Common myeloid progenitor, CD34-positive (primary cell): ENCODE measurements around the gene HSPB3.

Experiments
- CTCF ChIA-PET: fragments of 350-600 bp; sonication (Branson Sonifier 250); formaldehyde crosslinking; loops from one replicate; lab custom pipeline; 2021; ENCODE audit warnings: antibody characterized with exemption; lab: Charles Lee
- POLR2A ChIA-PET: fragments of 350-600 bp; sonication (Branson Sonifier 250); formaldehyde crosslinking; loops from one replicate; lab custom pipeline; 2021; ENCODE audit warnings: antibody characterized with exemption; lab: Charles Lee
- DNase-seq, 3 donors: peaks; one replicate each; pipeline versions ENCODE4 v3.0.0 to v3.0.0-alpha.2; 2013
- H3K27ac ChIP-seq, 2 experiments: 1 replicate in 1 of 2; 2 replicates in 1 of 2; pipeline ENCODE4 v1.7.0; 2013; ENCODE audit warnings: inconsistent platforms in 2 of 2, low read length in 2 of 2, mild to moderate bottlenecking in 2 of 2, low read depth in 1 of 2, moderate library complexity in 1 of 2; ENCODE audit not compliant: severe bottlenecking in 2 of 2, insufficient read depth in 1 of 2, poor library complexity in 1 of 2
- H3K27me3 ChIP-seq, 5 experiments: replicated peaks in 2 of 5; 1 replicate in 3 of 5; 2 replicates in 2 of 5; pipeline versions ENCODE4 v1.6.1 to v1.7.0; 2013; ENCODE audit warnings: low read length in 4 of 5, mild to moderate bottlenecking in 2 of 5, moderate library complexity in 2 of 5, inconsistent platforms in 1 of 5; ENCODE audit not compliant: insufficient read depth in 5 of 5, control insufficient read depth in 4 of 5
- H3K36me3 ChIP-seq, 4 experiments: 1 replicate in 2 of 4; 2 replicates in 2 of 4; pipeline versions ENCODE4 v1.6.1 to v1.7.0; 2013; ENCODE audit warnings: low read length in 3 of 4, control low read depth in 1 of 4, mild to moderate bottlenecking in 1 of 4; ENCODE audit not compliant: control insufficient read depth in 4 of 4, insufficient read depth in 4 of 4
- H3K4me1 ChIP-seq, 4 experiments: 1 replicate in 3 of 4; 2 replicates in 1 of 4; pipeline versions ENCODE4 v1.6.1 to v1.7.1; 2013; ENCODE audit warnings: low read length in 3 of 4, mild to moderate bottlenecking in 3 of 4, control low read depth in 1 of 4, inconsistent platforms in 1 of 4, moderate library complexity in 1 of 4; ENCODE audit not compliant: control insufficient read depth in 4 of 4, insufficient read depth in 4 of 4; ENCODE audit errors: control extremely low read depth in 1 of 4
- H3K4me3 ChIP-seq, 7 experiments: 1 replicate in 4 of 7; 2 replicates in 3 of 7; pipeline versions ENCODE4 v1.5.1 to v1.7.0; 2013; ENCODE audit warnings: mild to moderate bottlenecking in 7 of 7, low read length in 6 of 7, moderate library complexity in 6 of 7, inconsistent platforms in 2 of 7, low read depth in 2 of 7, control low read depth in 1 of 7; ENCODE audit not compliant: insufficient read depth in 4 of 7, control insufficient read depth in 1 of 7; ENCODE audit errors: extremely low read depth in 1 of 7
- H3K9me3 ChIP-seq, 5 experiments: 1 replicate in 4 of 5; 2 replicates in 1 of 5; pipeline versions ENCODE4 v1.6.1 to v1.7.1; 2013; ENCODE audit warnings: low read length in 4 of 5, mild to moderate bottlenecking in 2 of 5, inconsistent platforms in 1 of 5, low read depth in 1 of 5, moderate library complexity in 1 of 5; ENCODE audit not compliant: control insufficient read depth in 4 of 5, insufficient read depth in 2 of 5; ENCODE audit errors: control extremely low read depth in 1 of 5
- whole genome bisulfite sequencing: methylation state at CpG from one replicate; pipeline ENCODE4 v1.1.5; 2013; ENCODE audit not compliant: insufficient coverage; 5-methylcytosine and 5-hydroxymethylcytosine counted together

Gene HSPB3

DNA sequence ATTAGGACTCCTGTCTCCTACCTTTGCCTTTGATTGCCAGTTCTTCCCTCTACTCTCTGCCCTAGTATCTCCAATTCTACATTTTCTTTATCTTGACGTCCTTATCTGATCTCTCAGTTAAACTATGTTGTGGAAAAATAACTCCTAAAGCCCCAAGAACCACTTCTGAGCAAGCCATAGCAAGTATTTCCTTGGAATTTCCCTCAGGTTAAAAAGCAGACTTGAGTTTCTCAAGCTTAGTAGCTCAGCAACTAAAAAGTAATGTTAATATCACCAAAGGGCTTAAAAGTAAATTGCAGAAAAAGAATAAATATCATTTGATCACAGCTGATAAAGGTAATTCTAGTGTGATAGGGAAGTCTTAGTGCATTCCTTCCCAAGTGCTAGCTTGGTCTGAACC, 13.2 kb upstream of the HSPB3 start:
- CTCF ChIA-PET = interaction anchor here (1.1 to 2.0 kb wide), 5 partner anchors 17 to 425 kb away, joined by 3 to 7 read pairs (median 5); no protein-coding TSS in a partner anchor
- DNase-seq = no peak
- Histone ChIP-seq H3K27ac (no peak overlapping the region), H3K36me3 (no peaks in the 10 kb centered on the region), H3K4me3 (no peak overlapping the region), H3K4me1 (no peaks in the 10 kb centered on the region), H3K9me3 (no peaks in the 10 kb centered on the region), H3K27me3 (no peaks in the 10 kb centered on the region)
- POLR2A ChIA-PET = interaction anchor here (0.6 kb wide), 1 partner anchor 10 kb away, joined by 3 read pairs; no protein-coding TSS in a partner anchor
- WGBS = 83% methylated on average over 1 of the region's 1 CpG

DNA sequence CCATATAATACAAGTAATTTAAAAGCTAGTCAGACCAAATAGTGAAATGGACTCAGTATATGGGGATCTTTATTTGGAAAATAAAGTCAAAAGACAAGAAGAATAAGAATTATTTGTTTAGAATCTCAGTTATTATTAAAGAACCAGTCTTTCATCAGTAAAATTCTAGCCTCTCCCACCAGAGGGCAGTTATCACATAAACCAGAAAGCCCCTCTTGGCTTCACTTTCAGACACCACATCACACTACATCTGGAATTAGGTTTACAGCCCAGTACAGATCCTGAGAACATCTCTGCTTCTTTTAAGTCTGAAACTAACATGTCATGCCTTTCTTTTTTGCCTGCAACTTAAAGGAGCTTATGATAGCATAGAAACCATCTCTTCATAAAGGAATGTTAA, 12.2 kb upstream of the HSPB3 start:
- no peaks in the 10 kb centered on the region for H3K4me1 ChIP-seq
- ChIA-PET CTCF (interaction anchor here (0.8 to 2.0 kb wide), 12 partner anchors 11 to 717 kb away, joined by 3 to 7 read pairs (median 3); partner anchors contain the start of gene GPX8), POLR2A (no interaction called here)
- DNase-seq = peak; percentile 28 to 63 (median 56)
- H3K27me3 ChIP-seq = no peaks in the 10 kb centered on the region
- H3K36me3 ChIP-seq = no peaks in the 10 kb centered on the region
- no peaks in the 10 kb centered on the region for H3K9me3 ChIP-seq
- no peak overlapping the region for H3K27ac ChIP-seq
- no peak overlapping the region for H3K4me3 ChIP-seq

DNA sequence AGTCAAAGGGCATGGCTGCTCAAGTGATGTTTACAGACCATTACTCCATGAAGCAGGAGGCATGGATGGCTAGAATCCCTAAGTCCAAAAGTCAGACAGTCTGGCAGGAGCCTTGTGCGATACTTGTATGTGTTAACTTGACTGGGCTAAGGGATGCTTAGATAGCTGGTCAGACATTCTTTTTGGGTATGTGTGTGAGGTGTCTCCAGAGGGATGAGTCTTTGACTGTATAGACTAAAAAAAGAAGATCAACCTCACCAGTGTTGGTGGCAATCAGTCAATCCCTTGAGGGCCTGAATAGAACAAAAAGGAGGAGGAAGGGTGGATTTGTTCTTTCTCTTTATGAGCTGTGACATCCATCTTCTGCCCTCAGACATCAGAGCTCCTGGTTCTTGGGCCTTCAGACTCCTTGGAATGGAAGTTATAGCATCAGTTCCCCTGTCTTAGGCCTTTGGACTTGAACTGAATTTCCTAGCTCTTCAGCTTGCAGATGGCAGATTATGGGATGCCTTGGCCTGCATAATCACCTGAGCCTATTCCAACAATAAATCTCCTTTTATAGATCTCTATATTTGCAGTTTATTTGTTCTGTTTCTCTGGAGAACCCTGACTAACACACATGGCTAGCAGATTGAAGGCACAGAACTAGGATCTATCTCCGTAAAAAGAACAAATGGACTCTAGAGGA, 9.7 kb upstream of the HSPB3 start:
- H3K9me3 ChIP-seq = no peaks in the 10 kb centered on the region
- no peak overlapping the region for H3K27ac ChIP-seq
- no peak for DNase-seq
- H3K36me3 ChIP-seq = no peaks in the 10 kb centered on the region
- H3K4me1 ChIP-seq = no peaks in the 10 kb centered on the region
- POLR2A ChIA-PET = no interaction called here
- WGBS = 100% methylated on average over 2 of the region's 2 CpGs
- CTCF ChIA-PET = interaction anchor here (1.2 to 3.1 kb wide), 3 partner anchors 10 to 421 kb away, joined by 3 to 13 read pairs (median 6); partner anchors contain the start of gene HSPB3
- H3K27me3 ChIP-seq = no peaks in the 10 kb centered on the region
- no peak overlapping the region for H3K4me3 ChIP-seq

DNA sequence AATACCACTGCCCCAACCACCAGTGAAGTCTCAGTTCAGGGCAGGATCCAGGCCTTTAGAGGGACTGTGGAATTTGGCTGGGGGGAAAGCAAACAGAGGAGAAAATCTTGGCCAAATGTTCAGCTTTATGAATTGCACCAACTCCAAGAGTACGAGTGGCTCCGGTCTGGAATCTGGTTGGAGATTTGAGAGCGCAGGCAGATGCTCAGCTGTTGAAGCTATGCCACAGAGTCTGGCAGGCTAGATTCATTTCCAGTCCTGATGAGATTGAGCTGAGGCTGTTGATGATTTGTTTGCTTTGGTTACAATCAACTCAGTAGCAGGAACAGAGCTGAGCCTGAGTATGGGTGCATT, 9.1 kb upstream of the HSPB3 start:
- Histone ChIP-seq H3K27me3 (no peaks in the 10 kb centered on the region), H3K4me3 (no peak overlapping the region), H3K36me3 (no peaks in the 10 kb centered on the region), H3K4me1 (no peaks in the 10 kb centered on the region), H3K9me3 (no peaks in the 10 kb centered on the region), H3K27ac (no peak overlapping the region)
- WGBS = 93% methylated on average over 3 of the region's 3 CpGs
- CTCF ChIA-PET = interaction anchor here (0.6 to 3.1 kb wide), 4 partner anchors 9 to 420 kb away, joined by 3 to 13 read pairs (median 4); partner anchors contain the start of gene HSPB3
- DNase-seq = no peak
- POLR2A ChIA-PET = no interaction called here

DNA sequence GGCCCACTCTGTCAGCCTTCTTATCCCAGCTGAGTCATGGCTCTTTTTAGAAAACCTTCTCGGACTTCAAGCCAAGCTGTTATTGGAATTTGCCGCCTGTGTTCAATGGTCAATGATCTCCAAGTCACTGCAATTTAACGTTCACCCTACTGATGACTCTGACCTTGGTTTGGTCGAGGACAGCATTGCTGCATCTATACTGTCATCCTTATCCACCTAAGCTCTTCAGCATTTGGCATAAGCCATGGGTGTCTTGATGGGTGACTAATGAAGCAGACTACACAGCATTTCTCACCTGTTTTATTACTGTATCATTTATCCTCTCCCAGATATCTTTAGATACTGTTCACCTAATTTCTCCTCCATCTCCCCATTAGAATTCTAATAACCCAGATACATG, 5.6 kb upstream of the HSPB3 start:
- H3K9me3 ChIP-seq = no peaks in the 10 kb centered on the region
- POLR2A ChIA-PET = no interaction called here
- WGBS = 98% methylated on average over 4 of the region's 4 CpGs
- H3K4me3 ChIP-seq = no peak overlapping the region
- no peak for DNase-seq
- H3K27me3 ChIP-seq = no peaks in the 10 kb centered on the region
- CTCF ChIA-PET = no interaction called here
- no peaks in the 10 kb centered on the region for H3K4me1 ChIP-seq
- H3K36me3 ChIP-seq = no peaks in the 10 kb centered on the region
- H3K27ac ChIP-seq = no peak overlapping the region

DNA sequence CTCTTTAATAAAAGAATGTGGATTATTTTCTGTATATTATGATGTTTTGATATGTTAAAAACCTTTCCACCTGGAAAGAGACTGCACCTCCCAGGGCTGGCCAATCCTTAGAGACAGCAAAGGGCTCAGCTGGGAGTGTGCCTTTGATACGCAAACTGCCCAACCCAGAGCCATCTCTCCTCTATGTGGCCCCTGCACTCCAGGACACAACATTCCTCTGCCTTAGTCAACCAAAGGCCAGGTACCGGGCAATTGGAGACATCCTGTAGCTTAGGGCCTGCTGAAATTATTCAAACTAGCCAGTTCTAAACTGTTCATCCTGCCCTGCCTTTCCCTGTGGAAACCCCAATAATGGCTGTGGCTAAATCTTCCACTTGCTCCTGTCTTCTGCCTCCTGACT, 5.0 kb upstream of the HSPB3 start:
- POLR2A ChIA-PET = interaction anchor here (0.6 kb wide), 1 partner anchor 973 kb away, joined by 3 read pairs; no protein-coding TSS in a partner anchor
- CTCF ChIA-PET = no interaction called here
- Histone ChIP-seq H3K4me3 (no peak overlapping the region), H3K9me3 (no peaks in the 10 kb centered on the region), H3K4me1 (no peaks in the 10 kb centered on the region), H3K27me3 (no peaks in the 10 kb centered on the region), H3K36me3 (no peaks in the 10 kb centered on the region), H3K27ac (no peak overlapping the region)
- 100% methylated on average over 2 of the region's 2 CpGs for WGBS
- DNase-seq = no peak

DNA sequence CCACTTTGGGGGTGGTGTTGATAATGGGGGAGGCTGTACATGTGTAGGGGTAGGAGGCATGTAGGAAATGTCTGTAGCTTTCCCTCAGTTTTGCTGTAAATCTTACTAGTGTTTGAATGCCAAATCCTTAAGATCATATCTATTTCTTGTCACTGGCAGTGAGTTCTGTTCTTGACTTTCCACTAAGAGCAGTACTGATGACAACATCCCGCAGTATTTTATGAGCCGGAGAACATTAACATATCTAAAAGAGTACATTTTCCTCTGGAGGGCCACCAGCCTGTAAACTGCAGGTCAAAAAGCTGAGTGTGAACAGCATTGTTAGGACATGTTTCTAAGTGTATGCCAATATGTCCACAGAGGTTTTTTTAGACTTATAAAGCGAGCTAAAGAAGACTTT, 2.5 kb upstream of the HSPB3 start:
- Histone ChIP-seq H3K27me3 (no peaks in the 10 kb centered on the region), H3K4me1 (no peaks in the 10 kb centered on the region), H3K4me3 (no peak overlapping the region), H3K27ac (no peak overlapping the region), H3K36me3 (no peaks in the 10 kb centered on the region), H3K9me3 (no peaks in the 10 kb centered on the region)
- ChIA-PET POLR2A (interaction anchor here (0.5 kb wide), 1 partner anchor 11 kb away, joined by 3 read pairs; no protein-coding TSS in a partner anchor), CTCF (interaction anchor here (1.1 to 1.6 kb wide), 2 partner anchors 10 to 37 kb away, joined by 3 to 4 read pairs; no protein-coding TSS in a partner anchor)
- no peak for DNase-seq
- WGBS = no CpG with 5 or more reads among the region's 3 CpGs
